Type B pancreatic cell (in vitro differentiated cells): Measurements from ENCODE around the gene C1QL4. TPM values are rescaled to one million over a fixed set of nuclear protein-coding genes. Genes with fewer than 3 reads are reported as not detected.

Experiments used
- DNase-seq: peaks from one replicate; pipeline ENCODE4 v3.0.0; 2021; ENCODE audit warnings: mixed read lengths; ENCODE audit not compliant: unreplicated experiment; ENCODE audit errors: extremely low spot score
- H3K27ac Mint-ChIP-seq: 2 replicates; pipeline ENCODE4 v1.8.0; 2021; ENCODE audit warnings: mild to moderate bottlenecking, mixed read lengths
- H3K27me3 Mint-ChIP-seq: 2 replicates; pipeline ENCODE4 v1.8.0; 2021; ENCODE audit warnings: mixed read lengths
- H3K36me3 Mint-ChIP-seq: 2 replicates; pipeline ENCODE4 v1.8.0; 2021; ENCODE audit warnings: mixed read lengths
- H3K4me1 Mint-ChIP-seq: one replicate; pipeline ENCODE4 v1.8.0; 2021; ENCODE audit warnings: mixed read lengths; ENCODE audit not compliant: unreplicated experiment
- H3K4me3 Mint-ChIP-seq: 2 replicates; pipeline ENCODE4 v1.8.0; 2021; ENCODE audit warnings: mild to moderate bottlenecking, mixed read lengths
- H3K9me3 Mint-ChIP-seq: 2 replicates; pipeline ENCODE4 v1.8.0; 2021; ENCODE audit warnings: mixed read lengths
- CTCF ChIP-seq: fragments of 200-600 bp; sonication (generic); conservative IDR thresholded peaks from 2 replicates; pipeline ENCODE4 v1.5.0; 2021; ENCODE audit warnings: antibody characterized with exemption, mild to moderate bottlenecking
- total RNA-seq: library from RNA; stranded (reverse); gene quantifications from 2 replicates; pipeline ENCODE4 v1.2.1, GENCODE V29; 2021; ENCODE audit warnings: low replicate concordance

C1QL4 gene
- total RNA-seq, 1 donor from 2014 or later, result 1.2 TPM

GRCh38 chr12:49294804-49295081 lies 42.2 kb downstream of the C1QL4 start:
- Mint-ChIP-seq H3K36me3 (no peaks in the 10 kb centered on the region), H3K9me3 (no peaks in the 10 kb centered on the region), H3K4me1 (no peaks in the 10 kb centered on the region), H3K27me3 (peaks cover 78% of the 10 kb centered on the region), H3K4me3 (no peak overlapping the region), H3K27ac (no peak overlapping the region)
- DNase-seq, result no peak
- TF ChIP-seq CTCF, result no peak

- Mint-ChIP-seq H3K9me3 (no peaks in the 10 kb centered on the region), H3K36me3 (no peaks in the 10 kb centered on the region), H3K27me3 (peaks cover 77% of the 10 kb centered on the region), H3K4me1 (no peaks in the 10 kb centered on the region), H3K27ac (no peak overlapping the region), H3K4me3 (no peak overlapping the region)
- TF ChIP-seq CTCF, result no peak
- DNase-seq, result no peak
Measured at GRCh38 chr12:49294086-49294803, 42.7 kb downstream of the C1QL4 start.

GRCh38 chr12:49293056-49293956 lies 43.7 kb downstream of the C1QL4 start:
- no peak overlapping the region for H3K4me3 Mint-ChIP-seq
- no peak overlapping the region for H3K27ac Mint-ChIP-seq
- H3K27me3 Mint-ChIP-seq, result peaks cover 76% of the 10 kb centered on the region
- DNase-seq, result no peak
- peaks cover 3% of the 10 kb centered on the region for H3K4me1 Mint-ChIP-seq
- H3K9me3 Mint-ChIP-seq, result no peaks in the 10 kb centered on the region
- no peaks in the 10 kb centered on the region for H3K36me3 Mint-ChIP-seq
- TF ChIP-seq CTCF, result no peak

- Mint-ChIP-seq H3K27me3 (peaks cover 76% of the 10 kb centered on the region), H3K4me3 (no peak overlapping the region)
Measured at GRCh38 chr12:49292729-49293055, 44.3 kb downstream of the C1QL4 start.

GRCh38 chr12:49288922-49289555 lies 47.9 kb downstream of the C1QL4 start:
- DNase-seq, result no peak
- Mint-ChIP-seq H3K27me3 (peaks cover 58% of the 10 kb centered on the region), H3K4me1 (peaks cover 5% of the 10 kb centered on the region), H3K36me3 (no peaks in the 10 kb centered on the region), H3K27ac (no peak overlapping the region), H3K9me3 (no peaks in the 10 kb centered on the region), H3K4me3 (no peak overlapping the region)
- TF ChIP-seq CTCF, result no peak

More at GRCh38 chr12:49292729-49293055, 44.3 kb downstream of the C1QL4 start:
- TF ChIP-seq CTCF, result no peak
- peaks cover 5% of the 10 kb centered on the region for H3K4me1 Mint-ChIP-seq
- no peaks in the 10 kb centered on the region for H3K9me3 Mint-ChIP-seq
- DNase-seq, result no peak
- no peak overlapping the region for H3K27ac Mint-ChIP-seq
- H3K36me3 Mint-ChIP-seq, result no peaks in the 10 kb centered on the region
